ENCODE data around the gene A2ML1.
A peak's percentile ranks its signal among the peaks of the same experiment; 100 is the strongest.
"Not testable (repeated sequence)": the region's sequence is repeated elsewhere in the genome, so short reads cannot be mapped to it uniquely, and the experiment has no call there.

The A2ML1 gene

GRCh38 chr12:8914716-8915526 lies 92.5 kb downstream of the A2ML1 start:
- TF ChIP-seq CTCF (conservative IDR thresholded peaks at IDR 0.05) (no peak), ZFX (IDR thresholded peaks at IDR 0.05) (no peak)
- H3K27ac ChIP-seq, result peak overlapping the region; percentile 60

DNA sequence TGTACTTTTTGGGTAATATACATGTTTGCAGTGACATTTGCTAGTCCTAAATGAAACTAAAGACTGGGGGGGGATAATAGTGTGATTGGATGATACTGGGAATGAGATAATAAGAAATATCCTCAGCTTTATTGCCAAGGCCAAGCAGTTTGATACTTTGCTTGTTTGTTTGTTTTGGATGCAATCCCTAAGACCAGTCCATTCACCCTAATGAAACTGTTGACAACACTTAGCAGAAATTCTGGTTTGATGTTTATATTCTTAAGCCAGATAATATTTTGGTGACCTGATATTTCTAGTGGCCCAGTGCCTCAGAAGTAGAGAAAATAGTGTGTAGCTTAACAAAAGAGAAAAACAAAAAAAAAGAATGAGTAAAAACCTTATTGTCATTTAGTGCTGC lies 93.7 kb downstream of the A2ML1 start:
- H3K27ac ChIP-seq, result no peak overlapping the region
- TF ChIP-seq CTCF (conservative IDR thresholded peaks at IDR 0.05) (no peak), ZFX (IDR thresholded peaks at IDR 0.05) (no peak)

GRCh38 chr12:8917031-8917430 lies 94.6 kb downstream of the A2ML1 start:
- H3K27ac ChIP-seq, result no peak overlapping the region
- no peak for TF ChIP-seq ZFX (IDR thresholded peaks at IDR 0.05)
- TF ChIP-seq CTCF (conservative IDR thresholded peaks at IDR 0.05), result no peak

DNA sequence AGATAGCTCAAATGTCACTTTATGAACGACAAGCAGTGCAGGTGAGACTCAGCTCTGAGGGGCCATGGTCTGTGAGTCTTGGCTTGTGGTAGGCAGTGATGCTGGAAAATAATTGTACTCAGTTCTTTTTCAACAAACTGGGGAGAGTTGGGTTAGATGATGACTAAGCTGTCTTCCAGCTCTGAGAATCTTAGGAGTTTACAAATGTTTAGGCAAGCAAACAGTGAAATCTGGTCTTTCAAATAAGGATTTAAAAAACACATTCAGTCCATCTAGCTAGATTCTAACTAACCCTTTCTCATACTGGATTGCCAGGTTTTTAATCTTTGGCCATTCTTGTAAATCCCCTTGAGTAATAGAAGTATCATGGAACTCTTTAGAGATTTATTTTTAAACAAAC lies 95.3 kb downstream of the A2ML1 start:
- TF ChIP-seq ZFX (IDR thresholded peaks at IDR 0.05) (no peak), CTCF (conservative IDR thresholded peaks at IDR 0.05) (no peak)
- H3K27ac ChIP-seq, result no peak overlapping the region

DNA sequence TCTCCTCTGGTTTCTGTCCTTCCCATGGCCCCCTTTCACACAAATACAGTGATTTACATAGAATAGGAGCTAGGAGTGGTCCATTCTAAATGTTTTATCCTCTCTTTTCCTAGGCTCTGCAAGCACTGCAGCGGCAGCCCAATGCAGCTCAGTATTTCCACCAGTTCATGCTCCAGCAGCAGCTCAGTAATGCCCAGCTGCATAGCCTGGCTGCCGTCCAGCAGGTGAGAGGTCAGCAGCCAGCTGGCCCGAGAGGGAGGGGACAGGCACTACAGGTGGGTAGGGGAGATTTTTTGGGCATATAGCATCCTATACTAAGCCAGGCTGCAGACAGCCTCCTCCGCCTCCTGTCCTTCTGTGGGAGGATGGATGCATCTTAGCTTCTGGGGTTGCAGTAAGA lies 97.2 kb downstream of the A2ML1 start:
- H3K27ac ChIP-seq, result not testable (repeated sequence)

DNA sequence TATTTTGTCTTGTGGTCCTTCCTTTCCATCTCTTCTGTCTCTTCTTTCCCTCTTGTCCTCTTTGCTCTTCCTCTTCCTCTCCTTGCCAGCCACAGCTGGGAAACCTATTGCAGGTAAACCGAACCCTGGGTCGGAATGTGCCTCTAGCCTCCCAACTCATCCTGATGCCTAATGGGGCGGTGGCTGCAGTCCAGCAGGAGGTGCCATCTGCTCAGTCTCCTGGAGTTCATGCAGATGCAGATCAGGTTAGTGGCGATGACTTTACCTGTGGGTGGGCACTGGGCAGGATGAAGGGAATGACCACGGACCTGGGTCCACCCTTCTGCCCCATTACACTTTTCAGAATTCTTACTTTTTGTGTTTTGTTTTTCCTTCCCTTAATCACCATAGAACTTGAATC lies 100.1 kb downstream of the A2ML1 start:
- no peak for TF ChIP-seq CTCF (conservative IDR thresholded peaks at IDR 0.05)
- no peak for TF ChIP-seq ZFX (IDR thresholded peaks at IDR 0.05)
- H3K27ac ChIP-seq, result no peak overlapping the region

All from C4-2B (cell line).